ENCODE results near the gene IFITM1. TPM values are rescaled to one million over a fixed set of nuclear protein-coding genes. Genes with fewer than 3 reads are reported as not detected.

Gene IFITM1
- total and polyA plus RNA-seq, 7 donors: 41.2 to 580 (median 91.5) TPM

GRCh38 chr11:334264-334994 lies 20.6 kb downstream of the IFITM1 start:
- 69 to 75% methylated on average over 25 of the region's 25 CpGs for WGBS, 2 donors
- Histone ChIP-seq H3K9me3 (no peaks in the 10 kb centered on the region), H3K27ac (peak overlapping the region in 2 of 4 donors; percentile 5 to 8), H3K36me3 (no peaks in the 10 kb centered on the region), H3K27me3 (no peaks in the 10 kb centered on the region), H3K4me3 (no peak overlapping the region), H3K4me1 (peaks cover 0 to 15% (median 7%) of the 10 kb centered on the region in 4 donors)
- no peak for TF ChIP-seq CTCF (IDR thresholded peaks at IDR 0.05)
- TF ChIP-seq POLR2A (IDR thresholded peaks at IDR 0.05): no peak
- no peak for TF ChIP-seq EP300 (IDR thresholded peaks at IDR 0.05)
- TF ChIP-seq POLR2AphosphoS5 (IDR thresholded peaks at IDR 0.05): no peak
- peak; percentile 75 for DNase-seq
- intact Hi-C loops (cut with DNase I): no loop called here

GRCh38 chr11:335779-336658 lies 22.2 kb downstream of the IFITM1 start:
- H3K36me3 ChIP-seq: no peaks in the 10 kb centered on the region
- TF ChIP-seq EP300 (IDR thresholded peaks at IDR 0.05): no peak
- peak overlapping the region; percentile 59 to 74 (median 61) for H3K27ac ChIP-seq
- peak; percentile 64 for DNase-seq
- no peaks in the 10 kb centered on the region for H3K27me3 ChIP-seq
- 44 to 48% methylated on average over 15 of the region's 15 CpGs for WGBS, 2 donors
- H3K4me3 ChIP-seq: no peak overlapping the region
- intact Hi-C loops (cut with DNase I): no loop called here
- no peaks in the 10 kb centered on the region for H3K9me3 ChIP-seq
- H3K4me1 ChIP-seq: peaks cover 0 to 15% (median 7%) of the 10 kb centered on the region in 4 donors

GRCh38 chr11:336659-337198 lies 22.9 kb downstream of the IFITM1 start:
- no peak for TF ChIP-seq CTCF (IDR thresholded peaks at IDR 0.05)
- no peak for TF ChIP-seq POLR2AphosphoS5 (IDR thresholded peaks at IDR 0.05)
- no peak for TF ChIP-seq EP300 (IDR thresholded peaks at IDR 0.05)
- no peak for TF ChIP-seq POLR2A (IDR thresholded peaks at IDR 0.05)
- H3K9me3 ChIP-seq: no peaks in the 10 kb centered on the region
- H3K36me3 ChIP-seq: no peaks in the 10 kb centered on the region
- H3K27me3 ChIP-seq: no peaks in the 10 kb centered on the region
- H3K27ac ChIP-seq: peak overlapping the region; percentile 59 to 74 (median 61)
- peaks cover 0 to 15% (median 7%) of the 10 kb centered on the region in 4 donors for H3K4me1 ChIP-seq
- intact Hi-C loops (cut with DNase I): no loop called here
- DNase-seq: peak; percentile 11
- H3K4me3 ChIP-seq: no peak overlapping the region
- WGBS, 2 donors: 22 to 65% methylated on average over 4 of the region's 4 CpGs

- H3K27ac ChIP-seq: no peak overlapping the region
- intact Hi-C loops (cut with DNase I): no loop called here
- no peaks in the 10 kb centered on the region for H3K9me3 ChIP-seq
- H3K4me1 ChIP-seq: peaks cover 0 to 15% (median 7%) of the 10 kb centered on the region in 4 donors
- WGBS, 2 donors: 96 to 97% methylated on average over 6 of the region's 6 CpGs
- H3K36me3 ChIP-seq: no peaks in the 10 kb centered on the region
- no peak overlapping the region for H3K4me3 ChIP-seq
- no peak for TF ChIP-seq POLR2AphosphoS5 (IDR thresholded peaks at IDR 0.05)
- TF ChIP-seq EP300 (IDR thresholded peaks at IDR 0.05): no peak
- no peak for TF ChIP-seq CTCF (IDR thresholded peaks at IDR 0.05)
- TF ChIP-seq POLR2A (IDR thresholded peaks at IDR 0.05): no peak
- DNase-seq: peak; percentile 38
- no peaks in the 10 kb centered on the region for H3K27me3 ChIP-seq
These were observed 23.9 kb downstream of the IFITM1 start for GRCh38 chr11:337711-338110.

- Histone ChIP-seq H3K4me1 (peaks cover 0 to 15% (median 7%) of the 10 kb centered on the region in 4 donors), H3K9me3 (no peaks in the 10 kb centered on the region), H3K27ac (no peak overlapping the region), H3K4me3 (no peak overlapping the region), H3K27me3 (no peaks in the 10 kb centered on the region), H3K36me3 (no peaks in the 10 kb centered on the region)
- 92 to 95% methylated on average over 2 of the region's 2 CpGs for WGBS, 2 donors
- no peak for TF ChIP-seq POLR2A (IDR thresholded peaks at IDR 0.05)
- TF ChIP-seq POLR2AphosphoS5 (IDR thresholded peaks at IDR 0.05): no peak
- TF ChIP-seq EP300 (IDR thresholded peaks at IDR 0.05): no peak
- TF ChIP-seq CTCF (IDR thresholded peaks at IDR 0.05): no peak
- intact Hi-C loops (cut with DNase I): no loop called here
- no peak for DNase-seq
These were observed 26.1 kb downstream of the IFITM1 start for GRCh38 chr11:339963-340362.
